Measurements from ENCODE around the gene CRACR2A.

DNA sequence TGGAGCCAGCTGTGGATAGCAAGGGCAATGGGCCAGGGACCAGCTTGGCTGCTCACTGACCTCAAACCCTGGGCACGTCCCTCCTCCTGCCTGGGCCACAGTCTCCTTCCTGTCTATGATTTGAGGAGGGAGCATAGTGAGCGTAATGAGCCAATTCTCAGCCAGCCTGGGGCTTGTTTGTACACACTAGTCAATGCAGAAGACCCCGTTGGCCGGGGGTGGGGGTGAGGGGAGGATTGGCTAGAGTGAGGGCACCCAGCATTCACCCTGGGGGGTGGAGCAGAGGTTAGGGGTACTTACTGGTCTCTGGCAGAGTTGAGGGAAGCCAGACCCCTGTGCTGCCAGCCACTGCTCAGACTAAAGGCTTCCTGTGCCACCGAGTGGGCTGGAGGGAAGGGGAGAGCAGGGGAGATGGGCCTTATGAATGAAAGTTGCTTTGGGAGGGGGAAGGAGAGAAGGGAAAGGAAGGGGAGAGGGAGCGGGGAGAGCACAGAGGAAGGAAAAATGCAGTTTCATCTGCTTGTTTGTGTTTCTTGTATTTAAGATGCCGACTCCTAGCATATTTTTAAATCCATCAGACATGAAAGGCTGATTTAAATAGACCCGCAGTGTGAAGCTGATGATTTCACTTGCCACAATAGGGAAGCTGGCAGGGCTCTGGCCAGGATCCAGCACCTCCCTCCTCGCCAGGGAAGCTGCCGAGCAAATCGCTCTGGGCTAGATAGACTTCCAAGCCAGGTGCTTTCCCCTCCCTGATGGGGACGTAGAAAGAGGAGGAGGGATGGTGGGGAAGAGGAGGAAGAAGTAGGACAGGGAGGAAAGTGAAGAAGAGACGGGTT is 147.9 kb downstream of the CRACR2A start:
- TF ChIP-seq, protein P1, sequence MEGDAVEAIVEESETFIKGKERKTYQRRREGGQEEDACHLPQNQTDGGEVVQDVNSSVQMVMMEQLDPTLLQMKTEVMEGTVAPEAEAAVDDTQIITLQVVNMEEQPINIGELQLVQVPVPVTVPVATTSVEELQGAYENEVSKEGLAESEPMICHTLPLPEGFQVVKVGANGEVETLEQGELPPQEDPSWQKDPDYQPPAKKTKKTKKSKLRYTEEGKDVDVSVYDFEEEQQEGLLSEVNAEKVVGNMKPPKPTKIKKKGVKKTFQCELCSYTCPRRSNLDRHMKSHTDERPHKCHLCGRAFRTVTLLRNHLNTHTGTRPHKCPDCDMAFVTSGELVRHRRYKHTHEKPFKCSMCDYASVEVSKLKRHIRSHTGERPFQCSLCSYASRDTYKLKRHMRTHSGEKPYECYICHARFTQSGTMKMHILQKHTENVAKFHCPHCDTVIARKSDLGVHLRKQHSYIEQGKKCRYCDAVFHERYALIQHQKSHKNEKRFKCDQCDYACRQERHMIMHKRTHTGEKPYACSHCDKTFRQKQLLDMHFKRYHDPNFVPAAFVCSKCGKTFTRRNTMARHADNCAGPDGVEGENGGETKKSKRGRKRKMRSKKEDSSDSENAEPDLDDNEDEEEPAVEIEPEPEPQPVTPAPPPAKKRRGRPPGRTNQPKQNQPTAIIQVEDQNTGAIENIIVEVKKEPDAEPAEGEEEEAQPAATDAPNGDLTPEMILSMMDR (IDR thresholded peaks at IDR 0.05; ENCODE audit: low read length) = no peak
- TF ChIP-seq EZH2 (optimal IDR thresholded peaks at IDR 0.05; ENCODE audit: low read depth, low read length) = no peak

Data from MM.1S (cell line).